Loucy (cell line): ENCODE results near the gene NPBWR2.

Source experiments
- CTCF ChIP-seq: fragments of 200-600 bp; sonication (generic); conservative IDR thresholded peaks from 2 replicates; pipeline ENCODE4 v1.5.1; 2014; ENCODE audit warnings: mild to moderate bottlenecking, antibody characterized with exemption, low read length
- EZH2phosphoT487 ChIP-seq: fragments of 200-600 bp; IDR thresholded peaks from 2 replicates; pipeline ENCODE4 v1.6.1; 2018; ENCODE audit warnings: antibody characterized with exemption, mild to moderate bottlenecking, moderate library complexity, borderline replicate concordance

- TF ChIP-seq CTCF (no peak), EZH2phosphoT487 (no peak)
These were observed 5.5 kb upstream of the NPBWR2 start for GRCh38 chr20:64112691-64113443.
